DMS114 treated with DMSO at 0.1 percent for 48 hours (cell line): Measurements from ENCODE around the gene DNASE1L1.
"Not testable (repeated sequence)": the region's sequence is repeated elsewhere in the genome, so short reads cannot be mapped to it uniquely, and the experiment has no call there.

Source experiments
- DNase-seq: peaks from one replicate; lab custom pipeline; 2025; ENCODE audit not compliant: unreplicated experiment; lab: John Stamatoyannopoulos, UW

The DNASE1L1 gene

GRCh38 chrX:154408659-154409221, 314 bp downstream of the DNASE1L1 start:
- no peak for DNase-seq

- no peak for DNase-seq
These were observed 4.3 kb downstream of the DNASE1L1 start for GRCh38 chrX:154404625-154405192.

- no peak for DNase-seq
These were observed 5.2 kb downstream of the DNASE1L1 start for GRCh38 chrX:154403858-154404257.

- no peak for DNase-seq
These were observed 5.9 kb downstream of the DNASE1L1 start for GRCh38 chrX:154403192-154403591.

- no peak for DNase-seq
These were observed 6.4 kb downstream of the DNASE1L1 start for GRCh38 chrX:154402622-154403127.

- no peak for DNase-seq
These were observed 7.0 kb downstream of the DNASE1L1 start for GRCh38 chrX:154401918-154402621.

GRCh38 chrX:154401045-154401799, 7.8 kb downstream of the DNASE1L1 start:
- DNase-seq = no peak

- DNase-seq = not testable (repeated sequence)
These were observed 8.7 kb downstream of the DNASE1L1 start for GRCh38 chrX:154400369-154400817.

GRCh38 chrX:154399527-154400368, 9.3 kb downstream of the DNASE1L1 start:
- no peak for DNase-seq

GRCh38 chrX:154398668-154399526, 10.2 kb downstream of the DNASE1L1 start:
- DNase-seq = no peak

- peak; percentile 85 for DNase-seq
These were observed 11.0 kb downstream of the DNASE1L1 start, which contains the start of gene RPL10 for GRCh38 chrX:154397888-154398667. TSS of gene RPL10 (plus strand) at chrX:154398377. CDS start at chrX:154398520, 143 bp downstream.

- DNase-seq = no peak
These were observed 11.8 kb downstream of the DNASE1L1 start for GRCh38 chrX:154396973-154397887.

GRCh38 chrX:154396363-154396762, 12.7 kb downstream of the DNASE1L1 start:
- DNase-seq = not testable (repeated sequence)

- not testable (repeated sequence) for DNase-seq
These were observed 19.0 kb downstream of the DNASE1L1 start for GRCh38 chrX:154389812-154390747.

- DNase-seq = not testable (repeated sequence)
These were observed 20.4 kb downstream of the DNASE1L1 start for GRCh38 chrX:154388649-154389048.

- not testable (repeated sequence) for DNase-seq
These were observed 21.0 kb downstream of the DNASE1L1 start for GRCh38 chrX:154388094-154388493.
